ENCODE results near the gene MALSU1. TPM values are rescaled to one million over a fixed set of nuclear protein-coding genes. Genes with fewer than 3 reads are reported as not detected.

The MALSU1 gene
- total RNA-seq, 1 donor from 2014 or later = 40.5 TPM

DNA sequence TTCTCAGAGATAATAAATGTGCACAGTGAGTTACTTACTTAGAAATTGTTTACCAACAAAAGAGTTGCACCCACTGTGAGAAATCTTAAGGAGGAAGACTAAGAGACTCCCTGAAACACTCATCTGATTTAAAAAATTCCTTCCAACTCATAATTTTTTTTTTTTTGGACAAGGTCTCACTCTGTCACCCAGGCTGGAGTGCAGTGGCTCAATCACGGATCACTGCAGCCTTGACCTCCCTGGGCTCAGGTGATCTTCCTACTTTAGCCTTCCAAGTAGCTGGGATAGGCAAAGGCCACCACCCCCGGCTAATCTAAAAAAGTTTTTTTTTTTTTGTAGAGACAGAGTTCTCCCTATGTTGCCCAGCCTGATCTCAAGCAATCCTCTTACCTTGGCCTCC lies 36.0 kb downstream of the MALSU1 start:
- DNase-seq (ENCODE audit: low spot score) = no peak

GRCh38 chr7:23335621-23336020 lies 36.5 kb downstream of the MALSU1 start:
- no peak for DNase-seq (ENCODE audit: low spot score)

DNA sequence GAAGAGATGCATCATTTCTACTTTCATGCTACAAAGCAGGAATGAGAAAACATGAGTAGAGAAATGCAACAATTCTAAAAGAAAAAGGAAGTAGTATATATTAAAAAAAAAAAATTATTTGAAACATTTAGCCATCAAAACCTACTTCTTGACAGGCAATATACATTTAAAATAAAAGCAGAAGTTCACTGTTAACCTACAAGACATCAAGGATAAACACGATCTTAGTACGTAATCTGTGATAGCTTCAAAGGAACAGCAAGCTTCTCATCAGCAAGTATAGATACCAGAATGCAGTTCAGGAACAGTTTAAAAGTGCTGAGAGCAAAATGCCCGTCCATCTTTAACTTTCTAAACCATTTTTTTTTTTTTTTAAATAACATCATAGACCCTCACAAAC lies 36.9 kb downstream of the MALSU1 start:
- DNase-seq (ENCODE audit: low spot score) = no peak

DNA sequence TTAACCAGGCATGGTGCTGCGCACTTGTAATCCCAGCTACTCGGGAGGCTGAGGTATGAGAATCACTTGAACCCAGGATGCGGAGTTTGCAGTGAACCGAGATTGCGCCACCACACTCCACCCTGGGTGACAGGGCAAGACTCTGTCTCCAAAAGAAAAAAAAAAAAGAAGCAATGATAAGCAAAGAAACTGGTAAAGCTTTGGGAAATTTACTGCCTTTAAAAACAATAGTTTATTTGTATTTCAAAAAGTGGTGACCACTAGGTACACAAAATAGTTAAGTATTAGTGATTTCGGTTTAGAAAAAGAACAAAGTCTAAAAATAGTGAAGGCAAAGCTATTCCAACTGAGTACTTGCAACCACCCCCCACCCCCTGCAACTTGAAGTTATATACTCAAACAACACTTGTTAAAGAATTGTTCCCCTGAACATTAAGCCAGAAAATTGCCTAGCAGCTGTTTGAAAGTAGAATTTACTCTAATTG lies 37.7 kb downstream of the MALSU1 start:
- no peak for DNase-seq (ENCODE audit: low spot score)

DNA sequence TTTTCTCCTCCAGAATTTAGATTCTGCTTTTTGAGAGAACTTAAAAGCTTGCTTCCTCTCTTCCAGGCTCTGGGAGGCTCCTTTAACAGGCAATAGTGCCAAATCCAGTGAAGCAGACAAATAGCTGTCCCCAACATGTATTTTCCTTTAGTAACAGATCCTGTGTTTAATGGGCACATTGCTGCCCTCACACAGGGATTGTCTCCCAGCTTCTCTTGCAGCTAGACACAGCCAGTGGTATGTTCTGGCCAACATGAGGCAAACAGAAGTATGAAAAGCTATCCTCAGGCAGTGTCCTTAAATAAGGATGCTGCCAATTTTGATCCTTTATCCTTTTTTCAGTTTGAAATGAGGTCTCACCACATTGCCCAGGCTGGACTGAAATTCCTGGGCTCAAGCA lies 38.2 kb downstream of the MALSU1 start:
- DNase-seq (ENCODE audit: low spot score) = no peak

DNA sequence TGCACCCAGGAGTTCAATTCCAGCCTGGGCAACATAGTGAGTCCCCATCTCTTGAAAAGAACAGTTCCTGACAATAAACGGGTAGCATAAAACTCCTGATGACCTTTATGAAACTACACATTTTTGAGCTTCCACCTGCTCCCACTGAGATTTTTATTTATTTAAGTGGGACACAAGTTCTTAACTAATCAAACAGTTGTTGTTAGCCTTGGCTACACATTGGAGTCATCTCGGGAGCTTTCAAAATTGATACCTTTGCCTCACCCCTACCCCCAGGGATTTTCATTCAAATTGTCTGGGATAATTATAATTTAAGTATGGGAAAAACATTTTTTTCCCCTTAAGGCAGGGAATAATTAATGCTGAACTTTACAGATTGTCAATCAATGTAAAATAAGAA lies 39.3 kb downstream of the MALSU1 start:
- DNase-seq (ENCODE audit: low spot score) = no peak

- no peak for DNase-seq (ENCODE audit: low spot score)
Observed at GRCh38 chr7:23338863-23339262, 39.7 kb downstream of the MALSU1 start.

GRCh38 chr7:23341846-23342598 lies 42.9 kb downstream of the MALSU1 start:
- no peak for DNase-seq (ENCODE audit: low spot score)

GRCh38 chr7:23343102-23343501 lies 44.0 kb downstream of the MALSU1 start:
- no peak for DNase-seq (ENCODE audit: low spot score)

- DNase-seq (ENCODE audit: low spot score) = no peak
Observed at GRCh38 chr7:23343806-23344475, 44.8 kb downstream of the MALSU1 start.

DNA sequence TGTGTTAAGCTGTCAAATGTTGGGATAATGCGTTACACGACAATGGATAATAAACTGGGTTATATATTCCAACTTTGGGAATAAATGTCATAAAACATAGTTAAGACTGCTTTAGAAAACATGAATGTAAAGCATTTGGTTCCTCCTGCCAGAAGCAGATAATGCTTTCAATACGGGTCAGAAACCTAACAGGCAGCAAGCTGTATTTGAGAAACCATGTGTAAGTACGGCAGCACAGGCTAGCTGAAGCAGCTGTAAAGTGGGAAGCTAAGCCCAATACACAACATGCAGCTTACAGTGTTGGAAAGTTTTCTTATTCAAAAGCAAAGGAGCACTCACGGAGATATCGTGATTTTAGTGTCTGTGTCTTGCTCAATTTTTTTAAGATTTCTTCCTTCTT lies 46.5 kb downstream of the MALSU1 start:
- no peak for DNase-seq (ENCODE audit: low spot score)

GRCh38 chr7:23346316-23346715 lies 47.2 kb downstream of the MALSU1 start:
- no peak for DNase-seq (ENCODE audit: low spot score)

GRCh38 chr7:23347033-23347681 lies 48.0 kb downstream of the MALSU1 start:
- DNase-seq (ENCODE audit: low spot score) = no peak

DNA sequence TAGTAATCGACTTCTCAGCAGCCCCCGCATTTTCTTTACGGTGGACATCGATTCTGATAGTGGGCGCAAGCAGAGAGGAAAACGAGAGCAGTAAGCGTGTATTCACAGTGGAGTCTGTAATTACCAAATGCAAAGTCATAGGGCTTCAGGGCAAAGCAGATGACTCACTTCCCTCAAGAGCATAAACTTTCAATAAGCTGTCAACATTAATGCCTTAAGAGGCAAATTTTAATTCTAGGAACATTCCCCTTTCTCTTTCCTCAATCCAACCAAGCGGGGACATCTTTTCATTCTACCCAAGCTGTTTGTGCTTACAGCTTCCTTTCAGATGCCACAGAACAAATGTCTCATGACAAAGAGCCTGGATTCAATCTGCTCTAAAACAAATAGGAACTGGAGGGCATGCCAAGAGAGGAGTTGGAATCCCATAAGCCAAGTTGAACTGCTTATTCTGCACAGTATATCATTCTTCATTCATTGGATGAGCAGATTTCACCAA lies 48.6 kb downstream of the MALSU1 start:
- no peak for DNase-seq (ENCODE audit: low spot score)

GRCh38 chr7:23349484-23350157 lies 50.5 kb downstream of the MALSU1 start:
- no peak for DNase-seq (ENCODE audit: low spot score)

DNA sequence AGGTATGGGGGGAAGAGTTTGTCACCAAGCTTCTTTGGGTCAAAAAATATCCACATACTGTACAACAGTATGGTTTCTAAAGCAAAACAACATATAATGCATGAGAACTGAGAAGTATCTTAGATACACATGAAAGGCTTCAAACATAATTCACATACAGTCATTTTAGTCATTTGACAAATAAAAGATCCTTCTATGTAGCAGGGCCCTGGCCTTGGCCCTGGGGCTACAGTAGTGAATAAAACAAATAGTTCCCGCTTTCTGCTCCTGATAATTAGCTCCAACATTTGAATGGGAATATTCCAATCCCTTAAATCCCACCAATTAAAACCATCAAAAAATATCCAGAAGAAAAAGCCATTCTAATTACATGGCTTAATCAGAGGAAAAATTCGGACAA lies 51.3 kb downstream of the MALSU1 start:
- DNase-seq (ENCODE audit: low spot score) = no peak

- DNase-seq (ENCODE audit: low spot score) = no peak
Observed at GRCh38 chr7:23353172-23353571, 54.0 kb downstream of the MALSU1 start.

DNA sequence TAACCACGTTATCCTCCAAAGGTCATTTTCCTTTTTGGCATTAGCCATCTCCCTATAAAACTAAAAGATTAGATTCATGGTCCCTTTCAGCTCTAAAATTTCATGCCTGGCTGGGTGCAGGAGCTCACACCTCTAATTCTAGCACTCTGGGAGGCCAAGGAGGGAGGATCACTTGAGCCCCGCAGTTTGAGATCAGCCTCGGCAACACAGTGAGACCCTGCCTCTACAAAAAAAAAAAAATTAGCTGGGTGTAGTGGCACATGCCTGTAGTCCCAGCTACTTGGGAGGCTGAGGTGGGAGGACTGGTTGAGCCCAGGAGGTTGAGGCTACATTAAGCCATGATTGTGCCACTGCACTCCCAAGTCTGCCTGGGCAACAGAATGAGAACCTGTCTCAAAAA lies 57.0 kb downstream of the MALSU1 start:
- DNase-seq (ENCODE audit: low spot score) = no peak

DNA sequence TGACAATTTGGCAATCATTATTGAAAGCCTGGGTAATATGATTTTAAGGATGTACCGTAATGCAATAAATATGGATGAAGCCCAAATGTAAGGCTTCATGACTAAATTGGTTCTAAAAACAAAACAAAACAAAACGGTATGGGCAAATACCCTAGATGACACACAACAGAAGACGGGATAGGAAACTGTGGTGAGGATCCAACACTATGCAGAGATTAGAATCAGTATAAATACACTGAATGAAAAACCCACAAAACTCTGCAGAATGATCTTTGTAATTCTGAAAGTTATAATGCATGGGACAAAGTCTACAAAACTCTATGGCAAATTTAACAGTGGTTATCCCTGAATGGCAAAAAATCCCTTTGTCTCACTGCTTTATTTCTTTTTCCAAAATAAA lies 57.6 kb downstream of the MALSU1 start:
- DNase-seq (ENCODE audit: low spot score) = no peak

DNA sequence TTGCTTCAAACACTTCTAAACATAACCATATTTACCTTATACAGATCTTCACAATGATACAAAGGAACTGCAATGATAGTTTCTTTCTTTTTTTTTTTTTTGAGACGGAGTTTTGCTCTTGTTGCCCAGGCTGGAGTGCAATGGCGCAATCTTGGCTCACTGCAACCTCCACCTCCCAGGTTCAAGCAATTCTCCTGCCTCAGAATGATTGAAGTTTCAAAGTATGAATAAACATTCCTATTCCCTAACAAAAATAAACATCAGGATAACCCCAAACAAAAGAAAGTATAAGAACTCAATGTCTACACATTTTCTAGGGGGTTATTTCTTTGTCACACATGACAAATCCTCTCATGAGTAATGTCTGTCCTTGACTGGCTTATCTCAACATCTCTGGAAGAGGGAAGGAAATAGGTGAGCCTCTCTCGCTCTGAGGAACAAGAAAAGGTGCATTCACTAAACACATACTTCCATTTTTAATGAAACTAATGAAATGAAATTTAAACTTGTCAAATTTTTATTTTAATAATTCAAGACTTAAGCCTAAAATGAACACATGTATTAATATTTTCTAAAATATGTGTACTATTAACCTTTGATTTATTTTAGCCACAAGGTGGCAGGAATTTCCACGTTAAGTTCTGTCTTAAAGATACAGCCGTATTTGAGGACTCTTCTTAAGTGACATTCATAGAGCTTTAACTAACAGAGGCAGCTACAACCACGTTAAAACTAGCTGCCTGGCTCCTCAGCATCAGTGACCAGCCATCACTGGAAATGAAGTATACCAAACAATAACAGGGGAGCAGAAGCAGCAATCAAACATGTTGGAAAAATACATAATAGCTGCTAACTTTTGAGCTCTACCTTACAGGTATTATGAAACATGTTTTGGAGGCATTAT lies 58.3 kb downstream of the MALSU1 start:
- no peak for DNase-seq (ENCODE audit: low spot score)

GRCh38 chr7:23358152-23358674 lies 59.1 kb downstream of the MALSU1 start:
- DNase-seq (ENCODE audit: low spot score) = no peak

All from mucosa of gallbladder (tissue), 1 donor.